Measurements from ENCODE around the gene CFAP20DC. TPM values are rescaled to one million over a fixed set of nuclear protein-coding genes. Genes with fewer than 3 reads are reported as not detected.
A peak's percentile ranks its signal among the peaks of the same experiment; 100 is the strongest.

The CFAP20DC gene
- total and polyA plus RNA-seq, 8 donors = 0.23 to 1.2 (median 0.39) TPM

GRCh38 chr3:58999774-59000160, 50.1 kb downstream of the CFAP20DC start:
- H3K4me1 ChIP-seq = no peaks in the 10 kb centered on the region
- no peaks in the 10 kb centered on the region for H3K27me3 ChIP-seq
- FAIRE-seq (no peak), DNase-seq (no peak), ATAC-seq (no peak)
- intact Hi-C loops (cut with DNase I) = no loop called here
- H3K27ac ChIP-seq = no peak overlapping the region
- H3K36me3 ChIP-seq = no peaks in the 10 kb centered on the region
- 88 to 91% methylated on average over 1 of the region's 1 CpG for WGBS, 2 donors
- no peak overlapping the region for H3K4me3 ChIP-seq
- no peak for TF ChIP-seq CTCF (IDR thresholded peaks at IDR 0.05)
- no peaks in the 10 kb centered on the region for H3K9me3 ChIP-seq

GRCh38 chr3:58999134-58999773, 50.6 kb downstream of the CFAP20DC start:
- DNase-seq (no peak), ATAC-seq (no peak), FAIRE-seq (no peak)
- no peaks in the 10 kb centered on the region for H3K27me3 ChIP-seq
- intact Hi-C loops (cut with DNase I) = no loop called here
- WGBS, 2 donors = 40% methylated on average over 2 of the region's 2 CpGs
- TF ChIP-seq CTCF (IDR thresholded peaks at IDR 0.05) = no peak
- H3K27ac ChIP-seq = no peak overlapping the region
- no peak overlapping the region for H3K4me3 ChIP-seq
- no peaks in the 10 kb centered on the region for H3K4me1 ChIP-seq
- H3K36me3 ChIP-seq = no peaks in the 10 kb centered on the region
- H3K9me3 ChIP-seq = no peaks in the 10 kb centered on the region

- no peak for DNase-seq
- WGBS, 2 donors = 85 to 87% methylated on average over 4 of the region's 4 CpGs
- no peak for FAIRE-seq
- no peaks in the 10 kb centered on the region for H3K27me3 ChIP-seq
- H3K27ac ChIP-seq = no peak overlapping the region
- intact Hi-C loops (cut with DNase I) = no loop called here
- TF ChIP-seq CTCF (IDR thresholded peaks at IDR 0.05) = no peak
- H3K4me3 ChIP-seq = no peak overlapping the region
- ATAC-seq = peak in 2 of 4 donors; percentile 55 to 58
- H3K9me3 ChIP-seq = no peaks in the 10 kb centered on the region
- no peaks in the 10 kb centered on the region for H3K36me3 ChIP-seq
- H3K4me1 ChIP-seq = no peaks in the 10 kb centered on the region
Observed at GRCh38 chr3:58998476-58999117, 51.2 kb downstream of the CFAP20DC start.

- H3K27me3 ChIP-seq = no peaks in the 10 kb centered on the region
- DNase-seq (no peak), FAIRE-seq (no peak), ATAC-seq (no peak)
- intact Hi-C loops (cut with DNase I) = no loop called here
- H3K27ac ChIP-seq = no peak overlapping the region
- WGBS, 2 donors = 94 to 100% methylated on average over 5 of the region's 5 CpGs
- H3K4me3 ChIP-seq = no peak overlapping the region
- no peak for TF ChIP-seq CTCF (IDR thresholded peaks at IDR 0.05)
- no peaks in the 10 kb centered on the region for H3K9me3 ChIP-seq
- H3K4me1 ChIP-seq = no peaks in the 10 kb centered on the region
- no peaks in the 10 kb centered on the region for H3K36me3 ChIP-seq
Observed at GRCh38 chr3:58996730-58997129, 53.1 kb downstream of the CFAP20DC start.

- DNase-seq (peak in 3 of 6 donors; percentile 12 to 42 (median 21)), FAIRE-seq (peak; percentile 45)
Observed at GRCh38 chr3:58994746-58995330, 55.0 kb downstream of the CFAP20DC start.

More at GRCh38 chr3:58994746-58995330, 55.0 kb downstream of the CFAP20DC start:
- no peaks in the 10 kb centered on the region for H3K9me3 ChIP-seq
- WGBS, 2 donors = 18% methylated on average over 6 of the region's 6 CpGs
- H3K27me3 ChIP-seq = no peaks in the 10 kb centered on the region
- H3K4me1 ChIP-seq = no peaks in the 10 kb centered on the region
- H3K27ac ChIP-seq = no peak overlapping the region
- intact Hi-C loops (cut with DNase I) = no loop called here
- no peak overlapping the region for H3K4me3 ChIP-seq
- no peaks in the 10 kb centered on the region for H3K36me3 ChIP-seq
- TF ChIP-seq CTCF (IDR thresholded peaks at IDR 0.05) = peak; percentile 23 to 42 (median 25)
- ATAC-seq = peak in 3 of 4 donors; percentile 78 to 84 (median 79)
